Keratinocyte (primary cell): ENCODE measurements around the gene CSNK1G1. TPM values are rescaled to one million over a fixed set of nuclear protein-coding genes. Genes with fewer than 3 reads are reported as not detected.

ENCODE experiments used
- DNase-seq: peaks from one replicate; pipeline ENCODE4 v3.0.0-alpha.2; 2011; ENCODE audit warnings: low read depth, missing footprints, low spot score
- FAIRE-seq: peaks from 2 replicates; lab custom pipeline; 2011; peaks lifted over from hg19 to GRCh38; lab: Jason Lieb, UNC
- H2AFZ ChIP-seq: 2 replicates; pipeline ENCODE4 v1.6.0; 2012; ENCODE audit warnings: low read length, control low read depth, inconsistent platforms; ENCODE audit not compliant: control insufficient read depth
- H3K27ac ChIP-seq: 2 replicates; pipeline ENCODE4 v1.5.1; 2011; ENCODE audit warnings: low read length; ENCODE audit not compliant: control insufficient read depth, insufficient read depth
- H3K27me3 ChIP-seq: 3 replicates; pipeline ENCODE4 v1.6.0; 2011; ENCODE audit warnings: low read length; ENCODE audit not compliant: control insufficient read depth, insufficient read depth; ENCODE audit errors: extremely low read depth
- H3K36me3 ChIP-seq, 2 experiments: 2 replicates in 1 of 2; 3 replicates in 1 of 2; pipeline ENCODE4 v1.5.1; 2011; ENCODE audit warnings: low read length in 2 of 2, mild to moderate bottlenecking in 1 of 2; ENCODE audit not compliant: control insufficient read depth in 2 of 2, insufficient read depth in 2 of 2; ENCODE audit errors: extremely low read depth in 1 of 2
- H3K4me1 ChIP-seq: 3 replicates; pipeline ENCODE4 v1.5.1; 2011; ENCODE audit warnings: low read length; ENCODE audit not compliant: control insufficient read depth, insufficient read depth; ENCODE audit errors: extremely low read depth
- H3K4me2 ChIP-seq: 3 replicates; pipeline ENCODE4 v1.6.0; 2011; ENCODE audit warnings: low read depth, low read length; ENCODE audit not compliant: control insufficient read depth, insufficient read depth; ENCODE audit errors: extremely low read depth
- H3K4me3 ChIP-seq, 3 experiments: fragments of 200-600 bp in 1 of 3; sonication (generic) in 1 of 3; 2 replicates in 2 of 3; 3 replicates in 1 of 3; pipeline ENCODE4 v1.5.1; 2011 to 2016; ENCODE audit warnings: low read length in 3 of 3, mild to moderate bottlenecking in 3 of 3, control low read depth in 2 of 3, inconsistent platforms in 1 of 3, low read depth in 1 of 3, mixed read lengths in 1 of 3, mixed run types in 1 of 3, moderate library complexity in 1 of 3; ENCODE audit not compliant: control insufficient read depth in 2 of 3, insufficient read depth in 2 of 3; ENCODE audit errors: extremely low read depth in 1 of 3
- H3K79me2 ChIP-seq: 2 replicates; pipeline ENCODE4 v1.6.0; 2012; ENCODE audit warnings: low read length; ENCODE audit not compliant: control insufficient read depth, insufficient read depth
- H3K9ac ChIP-seq: 3 replicates; pipeline ENCODE4 v1.6.0; 2011; ENCODE audit warnings: low read length; ENCODE audit not compliant: control insufficient read depth, insufficient read depth; ENCODE audit errors: extremely low read depth
- H3K9me1 ChIP-seq: 3 replicates; pipeline ENCODE4 v1.6.0; 2011; ENCODE audit warnings: low read length; ENCODE audit not compliant: control insufficient read depth, insufficient read depth; ENCODE audit errors: extremely low read depth
- H3K9me3 ChIP-seq: 2 replicates; pipeline ENCODE4 v1.5.1; 2012; ENCODE audit warnings: low read depth, low read length; ENCODE audit not compliant: control insufficient read depth
- H4K20me1 ChIP-seq: 3 replicates; pipeline ENCODE4 v1.6.0; 2011; ENCODE audit warnings: low read length; ENCODE audit not compliant: control insufficient read depth, insufficient read depth; ENCODE audit errors: extremely low read depth
- CTCF ChIP-seq, 3 experiments: IDR thresholded peaks in 1 of 3; conservative IDR thresholded peaks in 1 of 3; optimal IDR thresholded peaks in 1 of 3; 2 replicates in 2 of 3; 3 replicates in 1 of 3; pipeline versions ENCODE3 to v1.5.1; 2011; ENCODE audit warnings: low read length in 3 of 3, mild to moderate bottlenecking in 3 of 3, moderate library complexity in 2 of 3, control low read depth in 1 of 3, inconsistent platforms in 1 of 3; ENCODE audit not compliant: insufficient read depth in 2 of 3; ENCODE audit errors: extremely low read depth in 1 of 3
- EZH2 ChIP-seq: IDR thresholded peaks from one replicate; pipeline ENCODE4 v1.6.1; 2012; ENCODE audit warnings: inconsistent platforms, mild to moderate bottlenecking, low read length, moderate library complexity
- dilution Hi-C: fragments of 300-500 bp; cut with MboI; formaldehyde crosslinking; loops from one replicate; pipeline ENCODE4 v1.7.0; 2020; ENCODE audit warnings: low sequenced_read_pairs; ENCODE audit not compliant: extremely low pct_ligation_motif_present
- polyA plus RNA-seq, 5 experiments: library from polyadenylated mRNA; depleted of rRNA in 3 of 5; stranded (reverse) in 3 of 5; stranded (forward) in 1 of 5; unstranded in 1 of 5; fragments of >200 nt; gene quantifications; 1 replicate in 1 of 5; 2 replicates in 3 of 5; 3 replicates in 1 of 5; pipeline versions ENCODE4 v1.2.1 to v1.2.3, GENCODE V29; 2011 to 2012; ENCODE audit warnings: missing spikeins in 2 of 5, low read depth in 1 of 5, low replicate concordance in 1 of 5

Gene CSNK1G1
- polyA plus RNA-seq, 1 donor (not counting 4 experiments of a cell fraction or from before 2014, with no cell fraction given) = 28.9 TPM

GRCh38 chr15:64343222-64343621 lies 12.8 kb downstream of the CSNK1G1 start:
- peaks cover 5% of the 10 kb centered on the region for H4K20me1 ChIP-seq
- FAIRE-seq (no peak), DNase-seq (no peak)
- no peak overlapping the region for H3K4me2 ChIP-seq
- no peaks in the 10 kb centered on the region for H3K27me3 ChIP-seq
- peaks cover 91% of the 10 kb centered on the region for H3K79me2 ChIP-seq
- dilution Hi-C loops = no loop called here
- TF ChIP-seq EZH2 (no peak), CTCF (optimal IDR thresholded peaks at IDR 0.05 in 1 of 3, IDR thresholded peaks at IDR 0.05 in 1 of 3, conservative IDR thresholded peaks at IDR 0.05 in 1 of 3; ENCODE audit: extremely low read depth in 1 of 3, insufficient read depth in 2 of 3, low read length in 3 of 3) (no peak)
- H3K4me3 ChIP-seq = no peak overlapping the region
- no peaks in the 10 kb centered on the region for H3K9me3 ChIP-seq
- H3K9me1 ChIP-seq = no peaks in the 10 kb centered on the region
- H3K36me3 ChIP-seq = peaks cover 1 to 13% of the 10 kb centered on the region in 2 experiments
- no peak overlapping the region for H3K27ac ChIP-seq
- H3K9ac ChIP-seq = no peak overlapping the region
- no peak overlapping the region for H2AFZ ChIP-seq
- peaks cover 16% of the 10 kb centered on the region for H3K4me1 ChIP-seq

GRCh38 chr15:64341961-64342360 lies 14.0 kb downstream of the CSNK1G1 start:
- Histone ChIP-seq H3K9ac (no peak overlapping the region), H4K20me1 (peaks cover 5% of the 10 kb centered on the region)
- FAIRE-seq = no peak

More at GRCh38 chr15:64341961-64342360, 14.0 kb downstream of the CSNK1G1 start:
- H3K27ac ChIP-seq = no peak overlapping the region
- no peak overlapping the region for H2AFZ ChIP-seq
- H3K4me1 ChIP-seq = peaks cover 16% of the 10 kb centered on the region
- no peaks in the 10 kb centered on the region for H3K9me1 ChIP-seq
- peaks cover 88% of the 10 kb centered on the region for H3K79me2 ChIP-seq
- dilution Hi-C loops = no loop called here
- no peak overlapping the region for H3K4me3 ChIP-seq
- H3K9me3 ChIP-seq = no peaks in the 10 kb centered on the region
- DNase-seq = no peak
- no peaks in the 10 kb centered on the region for H3K27me3 ChIP-seq
- no peak overlapping the region for H3K4me2 ChIP-seq
- H3K36me3 ChIP-seq = peaks cover 1 to 13% of the 10 kb centered on the region in 2 experiments
- TF ChIP-seq EZH2 (no peak), CTCF (optimal IDR thresholded peaks at IDR 0.05 in 1 of 3, IDR thresholded peaks at IDR 0.05 in 1 of 3, conservative IDR thresholded peaks at IDR 0.05 in 1 of 3; ENCODE audit: extremely low read depth in 1 of 3, insufficient read depth in 2 of 3, low read length in 3 of 3) (no peak)
